GM10266 (cell line): ENCODE results near the gene LENG8.

ENCODE experiments used
- DNase-seq: peaks from one replicate; pipeline ENCODE4 v3.0.0; 2012; ENCODE audit errors: extremely low spot score
- TF ChIP-seq, protein P1 (sequence below): IDR thresholded peaks from 2 replicates; pipeline ENCODE4 v1.5.1; 2012; ENCODE audit warnings: mild to moderate bottlenecking, low read depth; ENCODE audit not compliant: control insufficient read depth, insufficient read depth; ENCODE audit errors: missing control alignments

Gene LENG8

DNA sequence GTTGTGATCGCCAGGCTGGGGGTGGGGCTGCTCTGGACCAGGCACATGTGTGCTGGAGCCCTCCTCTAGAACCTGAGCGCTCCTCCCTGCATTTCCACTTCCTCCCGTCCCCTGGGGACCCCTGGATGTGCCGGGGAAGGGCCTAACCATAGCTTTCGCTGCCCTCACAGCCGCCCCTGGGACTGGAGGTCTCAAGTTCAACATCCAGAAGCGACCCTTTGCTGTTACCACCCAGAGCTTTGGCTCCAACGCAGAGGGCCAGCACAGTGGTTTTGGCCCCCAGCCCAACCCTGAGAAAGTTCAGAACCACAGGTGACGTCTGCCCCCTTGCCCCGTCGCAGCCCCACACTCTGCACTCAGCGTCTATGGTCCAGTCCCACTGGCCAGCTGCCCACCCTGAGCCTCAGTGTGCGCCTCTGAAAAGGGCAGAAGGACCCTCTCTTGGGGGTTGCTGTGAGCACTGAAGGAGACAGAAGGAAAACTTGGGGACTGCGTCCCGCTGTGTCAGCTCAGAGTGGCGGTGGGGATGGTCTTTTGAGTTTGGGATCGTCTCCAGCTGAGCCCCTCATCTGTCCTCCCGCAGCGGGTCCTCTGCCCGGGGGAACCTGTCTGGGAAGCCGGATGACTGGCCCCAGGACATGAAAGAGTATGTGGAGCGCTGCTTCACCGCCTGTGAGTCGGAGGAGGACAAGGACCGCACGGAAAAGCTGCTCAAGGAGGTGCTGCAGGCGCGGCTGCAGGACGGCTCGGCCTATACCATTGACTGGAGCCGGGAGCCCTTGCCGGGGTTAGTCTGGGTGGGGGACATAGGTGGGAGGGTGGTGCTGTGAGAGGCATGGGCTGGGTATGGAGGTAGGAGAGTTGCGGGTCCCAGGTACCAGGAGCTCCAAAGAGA, 6.0 kb downstream of the LENG8 start:
- TF ChIP-seq, protein P1, sequence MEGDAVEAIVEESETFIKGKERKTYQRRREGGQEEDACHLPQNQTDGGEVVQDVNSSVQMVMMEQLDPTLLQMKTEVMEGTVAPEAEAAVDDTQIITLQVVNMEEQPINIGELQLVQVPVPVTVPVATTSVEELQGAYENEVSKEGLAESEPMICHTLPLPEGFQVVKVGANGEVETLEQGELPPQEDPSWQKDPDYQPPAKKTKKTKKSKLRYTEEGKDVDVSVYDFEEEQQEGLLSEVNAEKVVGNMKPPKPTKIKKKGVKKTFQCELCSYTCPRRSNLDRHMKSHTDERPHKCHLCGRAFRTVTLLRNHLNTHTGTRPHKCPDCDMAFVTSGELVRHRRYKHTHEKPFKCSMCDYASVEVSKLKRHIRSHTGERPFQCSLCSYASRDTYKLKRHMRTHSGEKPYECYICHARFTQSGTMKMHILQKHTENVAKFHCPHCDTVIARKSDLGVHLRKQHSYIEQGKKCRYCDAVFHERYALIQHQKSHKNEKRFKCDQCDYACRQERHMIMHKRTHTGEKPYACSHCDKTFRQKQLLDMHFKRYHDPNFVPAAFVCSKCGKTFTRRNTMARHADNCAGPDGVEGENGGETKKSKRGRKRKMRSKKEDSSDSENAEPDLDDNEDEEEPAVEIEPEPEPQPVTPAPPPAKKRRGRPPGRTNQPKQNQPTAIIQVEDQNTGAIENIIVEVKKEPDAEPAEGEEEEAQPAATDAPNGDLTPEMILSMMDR: no peak
- no peak for DNase-seq

DNA sequence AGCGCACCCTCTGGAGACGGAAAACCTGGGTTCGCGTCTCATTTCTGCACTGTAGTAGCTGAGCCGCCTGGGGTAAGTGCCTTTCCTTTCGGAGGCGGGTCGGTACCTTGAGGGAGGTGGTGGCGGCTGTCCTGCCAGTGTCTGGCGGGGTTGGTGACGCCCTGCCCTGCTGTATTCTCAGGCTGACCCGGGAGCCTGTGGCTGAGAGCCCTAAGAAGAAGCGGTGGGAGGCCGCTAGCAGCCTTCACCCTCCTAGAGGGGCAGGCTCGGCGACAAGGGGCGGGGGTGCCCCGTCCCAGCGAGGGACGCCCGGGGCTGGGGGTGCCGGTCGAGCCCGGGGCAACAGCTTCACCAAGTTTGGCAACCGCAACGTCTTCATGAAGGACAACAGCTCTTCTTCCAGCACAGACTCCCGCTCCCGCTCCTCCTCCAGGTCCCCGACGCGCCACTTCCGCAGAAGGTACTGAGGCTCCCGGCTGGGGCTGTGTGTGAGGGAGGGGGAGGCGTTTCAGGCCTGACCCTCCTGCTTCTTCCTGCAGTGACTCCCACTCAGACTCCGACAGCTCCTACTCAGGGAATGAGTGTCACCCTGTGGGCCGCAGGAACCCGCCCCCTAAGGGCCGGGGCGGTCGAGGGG, 6.9 kb downstream of the LENG8 start:
- TF ChIP-seq, protein P1: no peak
- no peak for DNase-seq

DNA sequence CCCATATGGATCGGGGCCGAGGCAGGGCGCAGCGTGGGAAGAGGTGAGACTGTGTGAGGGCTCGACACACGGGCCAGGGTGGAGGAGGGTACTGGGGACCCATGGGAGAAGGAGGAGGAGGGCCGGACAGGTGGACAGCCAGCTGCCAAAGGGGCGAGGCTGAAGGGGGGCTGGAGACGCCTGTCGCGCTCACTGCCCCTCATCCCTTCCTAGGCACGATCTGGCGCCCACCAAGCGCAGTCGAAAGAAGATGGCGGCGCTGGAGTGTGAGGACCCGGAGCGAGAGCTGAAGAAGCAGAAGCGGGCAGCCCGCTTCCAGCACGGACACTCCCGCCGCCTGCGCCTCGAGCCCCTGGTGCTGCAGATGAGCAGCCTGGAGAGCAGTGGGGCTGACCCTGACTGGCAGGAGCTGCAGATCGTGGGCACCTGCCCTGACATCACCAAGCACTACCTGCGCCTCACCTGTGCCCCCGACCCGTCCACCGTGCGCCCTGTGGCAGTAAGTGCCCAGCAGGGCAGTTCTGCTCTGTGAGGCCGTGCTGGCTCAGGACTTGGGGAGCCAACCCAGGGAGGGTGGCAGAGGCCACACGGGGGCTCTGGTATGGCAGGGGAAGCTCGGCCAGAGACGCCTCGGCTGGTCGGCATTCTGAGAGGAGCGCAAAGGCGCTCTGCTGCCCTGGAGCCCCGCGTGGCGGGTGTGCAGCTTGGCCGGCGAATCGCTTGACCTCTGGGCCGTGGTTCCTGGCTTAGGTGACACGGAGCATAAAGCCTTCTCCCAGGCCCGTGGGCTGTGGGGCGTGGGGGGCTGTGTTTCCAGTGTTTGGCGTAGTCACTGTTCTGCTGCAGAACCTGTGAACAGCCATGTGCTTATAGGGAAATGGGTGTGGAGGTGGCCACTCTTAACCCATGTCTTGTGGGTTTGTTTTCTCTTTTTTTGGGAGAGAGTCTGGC, 7.7 kb downstream of the LENG8 start:
- DNase-seq: no peak
- TF ChIP-seq, protein P1: no peak

DNA sequence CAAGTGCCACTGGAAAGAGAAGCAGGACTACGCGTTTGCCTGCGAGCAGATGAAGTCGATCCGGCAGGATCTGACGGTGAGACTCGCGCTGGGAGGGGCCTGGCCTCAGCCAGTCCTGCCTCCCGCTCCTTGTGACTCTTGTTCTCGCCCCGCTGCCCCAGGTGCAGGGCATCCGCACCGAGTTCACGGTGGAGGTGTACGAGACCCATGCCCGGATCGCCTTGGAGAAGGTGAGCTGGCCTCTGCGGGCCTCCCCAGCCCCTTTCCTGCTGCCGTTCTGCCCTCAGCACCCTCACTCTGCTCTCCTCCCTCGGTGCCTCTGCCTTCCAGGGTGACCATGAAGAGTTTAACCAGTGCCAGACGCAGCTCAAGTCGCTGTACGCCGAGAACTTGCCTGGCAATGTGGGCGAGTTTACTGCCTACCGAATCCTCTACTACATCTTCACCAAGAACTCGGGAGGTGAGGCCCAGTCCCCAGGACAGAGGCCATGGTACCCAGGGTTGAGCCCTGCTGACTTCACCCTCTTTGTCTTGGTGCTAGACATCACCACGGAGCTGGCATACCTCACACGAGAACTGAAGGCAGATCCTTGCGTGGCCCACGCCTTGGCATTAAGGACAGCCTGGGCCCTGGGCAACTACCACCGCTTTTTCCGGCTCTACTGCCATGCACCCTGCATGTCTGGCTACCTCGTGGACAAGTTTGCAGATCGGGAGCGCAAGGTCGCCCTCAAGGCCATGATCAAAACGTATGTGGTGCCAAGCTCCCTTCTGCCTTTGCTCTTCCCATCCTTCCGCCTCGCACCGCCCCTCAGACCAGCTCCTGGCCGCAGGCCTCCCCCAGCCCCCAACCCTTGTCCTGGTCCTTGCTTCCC, 9.0 kb downstream of the LENG8 start:
- TF ChIP-seq, protein P1: no peak

DNA sequence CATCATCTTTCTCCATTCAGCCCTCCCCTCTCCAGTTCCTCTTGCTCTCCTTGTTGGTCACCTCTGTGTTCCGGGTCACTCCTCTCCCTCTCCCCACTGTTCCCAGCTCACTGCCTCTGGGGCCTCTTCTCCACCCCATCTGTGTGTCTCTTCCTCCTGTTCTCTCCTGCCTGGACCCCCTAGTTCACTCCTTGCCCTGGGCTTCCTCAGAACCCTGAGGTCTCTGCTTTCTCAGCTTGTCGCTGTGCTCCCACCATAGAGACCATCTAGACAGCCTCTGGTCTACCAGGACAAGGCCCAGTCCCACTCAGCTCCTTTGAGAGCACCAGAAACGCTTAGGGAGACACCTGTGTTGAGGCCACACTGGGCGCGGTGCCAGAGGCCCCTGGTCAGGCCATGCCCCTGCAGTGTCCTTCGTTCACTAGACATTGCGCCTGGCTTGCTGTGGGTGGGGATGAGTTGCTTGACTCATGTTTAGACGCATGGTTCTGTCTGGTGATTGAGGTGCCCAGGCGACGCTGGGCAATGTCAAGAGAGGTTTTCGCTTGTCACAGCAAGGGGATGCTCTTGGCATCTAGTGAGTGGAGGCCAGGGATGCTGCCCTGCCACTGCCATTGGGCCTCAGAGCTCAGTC, 9.8 kb downstream of the LENG8 start:
- TF ChIP-seq, protein P1: no peak
- no peak for DNase-seq

More for the DNA sequence above, 9.0 kb downstream of the LENG8 start:
- DNase-seq: no peak
